ENCODE measurements around the gene COQ9. TPM values are rescaled to one million over a fixed set of nuclear protein-coding genes. Genes with fewer than 3 reads are reported as not detected.

Gene COQ9
- total and polyA plus RNA-seq, 2 of the 4 experiments (the other 2 are of a cell fraction) = 57.9 to 58.5 TPM

DNA sequence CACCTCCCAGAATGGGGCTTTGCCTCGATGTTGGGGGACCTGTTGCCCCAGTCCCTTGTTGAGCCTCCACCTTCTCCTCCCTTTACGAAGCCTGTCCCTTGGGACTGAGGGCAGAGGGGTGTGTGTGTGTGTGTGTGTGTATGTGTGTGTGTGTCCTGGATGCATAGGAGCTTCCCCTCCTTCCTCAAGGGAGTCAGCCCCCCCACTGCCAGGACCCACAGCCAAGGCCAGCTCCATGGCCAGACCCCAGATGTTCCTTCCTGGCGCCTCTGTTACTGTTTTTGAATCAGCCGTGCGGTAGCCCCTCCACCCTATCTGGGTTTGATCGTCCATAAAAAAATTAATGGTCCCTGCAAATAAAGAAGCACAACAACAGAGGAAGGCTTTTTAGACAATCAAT, 56.7 kb downstream of the COQ9 start:
- Histone ChIP-seq H2AK5ac (ENCODE audit: low read depth, low read length) (no peak overlapping the region), H3K27ac (ENCODE audit: insufficient read depth, low read length) (no peak overlapping the region), H2BK15ac (ENCODE audit: low read depth, low read length) (no peak overlapping the region), H4K20me1 (ENCODE audit: insufficient read depth, low read length) (no peaks in the 10 kb centered on the region), H2AFZ (replicated peaks; ENCODE audit: low read length, poor library complexity) (no peak overlapping the region), H3K27me3 (ENCODE audit: control insufficient read depth, insufficient read depth, low read length) (peaks cover 69% of the 10 kb centered on the region), H3K79me1 (ENCODE audit: low read depth in 1 of 2, low read length in 2 of 2) (no peaks in the 10 kb centered on the region), H3K9ac (ENCODE audit: low read depth, low read length) (no peak overlapping the region), H3K18ac (ENCODE audit: low read depth, low read length) (no peak overlapping the region), H3K9me3 (ENCODE audit: control insufficient read depth, insufficient read depth, low read length) (no peaks in the 10 kb centered on the region), H3K36me3 (ENCODE audit: control insufficient read depth, insufficient read depth, low read length) (no peaks in the 10 kb centered on the region), H4K8ac (ENCODE audit: low read depth in 2 of 2, low read length in 2 of 2) (no peak overlapping the region), H3K56ac (ENCODE audit: extremely low read depth, insufficient read depth, low read length) (no peak overlapping the region), H3K9me1 (ENCODE audit: insufficient read depth, low read length) (no peaks in the 10 kb centered on the region), H3K14ac (replicated peaks; ENCODE audit: low read depth, low read length) (no peak overlapping the region), H2BK120ac (ENCODE audit: low read depth, low read length) (no peak overlapping the region), H3K4me2 (ENCODE audit: low read depth, low read length) (no peak overlapping the region), H3K4ac (ENCODE audit: low read depth, low read length) (no peak overlapping the region), H4K5ac (ENCODE audit: low read depth, low read length) (no peak overlapping the region), H3K4me3 (ENCODE audit: insufficient read depth, low read depth, low read length) (no peak overlapping the region), H2BK5ac (ENCODE audit: low read depth, low read length, poor library complexity, severe bottlenecking) (no peak overlapping the region), H4K91ac (ENCODE audit: insufficient read depth, low read depth, low read length) (no peak overlapping the region), H3K4me1 (ENCODE audit: control insufficient read depth, insufficient read depth, low read length) (no peaks in the 10 kb centered on the region), H3K23ac (ENCODE audit: low read depth, low read length) (no peak overlapping the region), H2BK20ac (ENCODE audit: low read depth, low read length) (no peak overlapping the region), H2AK9ac (replicated peaks; ENCODE audit: low read depth, low read length, poor library complexity) (no peak overlapping the region)
- POLR2A ChIA-PET (ENCODE audit: unreplicated experiment) = no interaction called here
- ATAC-seq (ENCODE audit: low read depth) (no peak), DNase-seq (no peak)
- 30% methylated on average over 3 of the region's 6 CpGs; no CpG with 5 or more reads in 1 of the 2 experiments for WGBS, 2 experiments (ENCODE audit: extremely low coverage in 2 of 2, insufficient read length in 1 of 2)
- dilution Hi-C loops (cut with HindIII; ENCODE audit: low sequenced_read_pairs, unreplicated experiment) = no loop called here
- CTCF ChIA-PET = interaction anchor here (0.7 kb wide), 1 partner anchor 919 kb away, joined by 3 read pairs; no protein-coding TSS in a partner anchor
- TF ChIP-seq RFX5 (IDR thresholded peaks at IDR 0.05; ENCODE audit: low read depth, low read length) = no peak
- TF ChIP-seq BHLHE40 (IDR thresholded peaks at IDR 0.05; ENCODE audit: low read depth, low read length) = no peak
- TF ChIP-seq, protein P1, sequence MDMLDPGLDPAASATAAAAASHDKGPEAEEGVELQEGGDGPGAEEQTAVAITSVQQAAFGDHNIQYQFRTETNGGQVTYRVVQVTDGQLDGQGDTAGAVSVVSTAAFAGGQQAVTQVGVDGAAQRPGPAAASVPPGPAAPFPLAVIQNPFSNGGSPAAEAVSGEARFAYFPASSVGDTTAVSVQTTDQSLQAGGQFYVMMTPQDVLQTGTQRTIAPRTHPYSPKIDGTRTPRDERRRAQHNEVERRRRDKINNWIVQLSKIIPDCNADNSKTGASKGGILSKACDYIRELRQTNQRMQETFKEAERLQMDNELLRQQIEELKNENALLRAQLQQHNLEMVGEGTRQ (IDR thresholded peaks at IDR 0.05; ENCODE audit: low read depth, low read length) = no peak
- no peak for TF ChIP-seq RAD21 (IDR thresholded peaks at IDR 0.05; ENCODE audit: low read length)
- intact Hi-C loops (cut with micrococcal nuclease) = no loop called here
- in situ Hi-C loops (cut with MboI; ENCODE audit: low sequenced_read_pairs) = no loop called here
- BruUV-seq (replicated peaks) = no TSS peak
